ENCODE measurements around the gene KRT23.

Gene KRT23

DNA sequence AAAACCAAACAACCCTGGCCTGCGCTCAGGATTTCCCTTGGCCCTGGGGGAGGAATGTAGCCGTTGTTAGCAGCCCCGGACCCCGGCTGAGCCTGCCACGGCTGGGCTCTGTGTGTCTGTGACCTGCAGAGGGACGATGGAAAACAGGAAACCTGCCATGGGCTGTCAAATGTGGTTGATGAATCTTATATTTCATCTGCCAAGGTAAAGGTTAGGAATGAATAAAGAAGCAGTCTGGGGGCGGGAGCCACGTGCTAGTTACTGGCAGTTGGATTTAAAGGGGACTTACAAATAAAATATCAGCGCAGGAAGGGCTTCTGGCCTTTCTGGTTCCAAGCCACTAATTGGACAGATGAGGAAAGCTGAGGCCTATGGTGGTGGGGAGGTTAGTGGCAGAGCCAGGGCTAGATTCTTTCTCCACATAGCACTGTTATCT is at the start of gene KRT23:
Gene KRT23, minus strand, starts transcription at position 263 of the 436 bp plus-strand sequence. CDS start 1,043 bp downstream, outside the sequence.
- TF ChIP-seq, protein P1, sequence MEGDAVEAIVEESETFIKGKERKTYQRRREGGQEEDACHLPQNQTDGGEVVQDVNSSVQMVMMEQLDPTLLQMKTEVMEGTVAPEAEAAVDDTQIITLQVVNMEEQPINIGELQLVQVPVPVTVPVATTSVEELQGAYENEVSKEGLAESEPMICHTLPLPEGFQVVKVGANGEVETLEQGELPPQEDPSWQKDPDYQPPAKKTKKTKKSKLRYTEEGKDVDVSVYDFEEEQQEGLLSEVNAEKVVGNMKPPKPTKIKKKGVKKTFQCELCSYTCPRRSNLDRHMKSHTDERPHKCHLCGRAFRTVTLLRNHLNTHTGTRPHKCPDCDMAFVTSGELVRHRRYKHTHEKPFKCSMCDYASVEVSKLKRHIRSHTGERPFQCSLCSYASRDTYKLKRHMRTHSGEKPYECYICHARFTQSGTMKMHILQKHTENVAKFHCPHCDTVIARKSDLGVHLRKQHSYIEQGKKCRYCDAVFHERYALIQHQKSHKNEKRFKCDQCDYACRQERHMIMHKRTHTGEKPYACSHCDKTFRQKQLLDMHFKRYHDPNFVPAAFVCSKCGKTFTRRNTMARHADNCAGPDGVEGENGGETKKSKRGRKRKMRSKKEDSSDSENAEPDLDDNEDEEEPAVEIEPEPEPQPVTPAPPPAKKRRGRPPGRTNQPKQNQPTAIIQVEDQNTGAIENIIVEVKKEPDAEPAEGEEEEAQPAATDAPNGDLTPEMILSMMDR (IDR thresholded peaks at IDR 0.05; ENCODE audit: borderline replicate concordance, control extremely low read depth, extremely low read depth, insufficient read depth, missing control alignments): no peak
- no peak for DNase-seq (ENCODE audit: low spot score)
- in situ Hi-C loops (cut with MboI; ENCODE audit: low sequenced_read_pairs, unreplicated experiment): no loop called here

DNA sequence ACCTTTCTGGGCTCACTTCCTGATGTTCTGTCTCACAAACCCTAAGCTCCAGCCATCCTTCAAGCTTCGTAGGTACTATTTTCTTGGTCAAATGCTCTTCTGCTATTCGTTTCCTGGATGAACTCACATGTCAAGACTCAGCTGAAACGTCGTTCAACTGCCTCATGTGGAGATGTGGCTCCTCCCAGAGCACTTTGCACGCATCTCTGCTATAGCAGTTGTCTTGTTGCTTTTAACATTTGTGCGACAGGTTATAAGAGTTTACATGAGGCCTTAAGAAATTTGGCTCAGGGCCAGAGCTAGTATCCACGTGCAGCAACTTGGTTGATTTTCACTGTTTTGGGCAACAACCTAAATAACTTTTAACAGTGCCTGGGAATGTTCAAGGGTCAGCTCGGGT is 49.5 kb upstream of the KRT23 start:
- TF ChIP-seq, protein P1 (IDR thresholded peaks at IDR 0.05; ENCODE audit: borderline replicate concordance, control extremely low read depth, extremely low read depth, insufficient read depth, missing control alignments): no peak
- in situ Hi-C loops (cut with MboI; ENCODE audit: low sequenced_read_pairs, unreplicated experiment): no loop called here
- DNase-seq (ENCODE audit: low spot score): no peak

- TF ChIP-seq, protein P1 (IDR thresholded peaks at IDR 0.05; ENCODE audit: borderline replicate concordance, control extremely low read depth, extremely low read depth, insufficient read depth, missing control alignments): no peak
- in situ Hi-C loops (cut with MboI; ENCODE audit: low sequenced_read_pairs, unreplicated experiment): no loop called here
- DNase-seq (ENCODE audit: low spot score): no peak
These were observed 46.8 kb upstream of the KRT23 start, which contains the start of gene KRT40 for GRCh38 chr17:40984226-40984625. KRT40 (minus strand) TSS chr17:40984326; CDS start chr17:40984273, 53 bp downstream.

DNA sequence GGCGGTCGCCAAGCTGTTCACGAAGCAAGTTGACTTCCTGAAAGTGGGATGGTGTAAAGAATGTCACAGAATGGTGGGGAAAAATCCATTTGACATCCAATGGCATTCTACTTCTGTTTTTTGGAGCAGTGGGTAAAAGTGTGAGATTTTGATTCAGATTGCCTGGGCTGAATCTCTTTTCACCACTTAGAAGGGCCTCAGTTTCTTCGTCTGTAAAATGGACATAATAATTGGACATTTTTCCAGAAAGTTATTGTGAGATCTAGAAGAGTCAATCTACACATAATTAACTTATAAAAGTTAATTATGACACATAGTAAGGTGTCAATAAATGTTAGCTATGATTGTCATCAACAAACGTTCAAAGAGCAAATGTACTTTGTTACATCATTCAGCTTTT is 43.7 kb upstream of the KRT23 start:
- in situ Hi-C loops (cut with MboI; ENCODE audit: low sequenced_read_pairs, unreplicated experiment): no loop called here

DNA sequence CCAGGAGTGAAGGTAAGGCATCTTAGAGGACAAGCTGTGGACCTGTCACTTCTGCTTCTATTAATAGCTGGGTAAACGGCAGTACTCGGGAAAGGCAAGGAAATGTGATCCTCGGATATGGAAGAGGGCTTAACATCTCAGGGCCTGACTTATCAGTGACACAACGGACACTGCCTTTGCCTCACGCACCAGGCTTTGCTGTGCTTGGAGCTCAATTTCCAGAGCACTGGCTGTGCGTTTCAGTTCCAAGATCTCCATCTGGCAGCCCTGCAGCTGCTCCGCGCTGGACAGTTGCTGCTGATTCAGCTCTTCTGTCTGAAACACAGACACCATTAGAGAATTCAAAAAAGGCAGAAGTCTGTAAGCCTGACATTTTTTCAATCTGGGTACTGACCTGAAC is 43.1 kb upstream of the KRT23 start:
- in situ Hi-C loops (cut with MboI; ENCODE audit: low sequenced_read_pairs, unreplicated experiment): no loop called here
- no peak for DNase-seq (ENCODE audit: low spot score)
- TF ChIP-seq, protein P1 (IDR thresholded peaks at IDR 0.05; ENCODE audit: borderline replicate concordance, control extremely low read depth, extremely low read depth, insufficient read depth, missing control alignments): no peak

More for the DNA sequence above, 43.7 kb upstream of the KRT23 start:
- DNase-seq (ENCODE audit: low spot score): no peak
- TF ChIP-seq, protein P1 (IDR thresholded peaks at IDR 0.05; ENCODE audit: borderline replicate concordance, control extremely low read depth, extremely low read depth, insufficient read depth, missing control alignments): no peak

- in situ Hi-C loops (cut with MboI; ENCODE audit: low sequenced_read_pairs, unreplicated experiment): no loop called here
- no peak for DNase-seq (ENCODE audit: low spot score)
- TF ChIP-seq, protein P1 (IDR thresholded peaks at IDR 0.05; ENCODE audit: borderline replicate concordance, control extremely low read depth, extremely low read depth, insufficient read depth, missing control alignments): no peak
These were observed 42.7 kb upstream of the KRT23 start for GRCh38 chr17:40980117-40980516.

Data from GM13976 (cell line).